ENCODE data around the gene NBPF20.
"Not testable (repeated sequence)": the region's sequence is repeated elsewhere in the genome, so short reads cannot be mapped to it uniquely, and the experiment has no call there.

NBPF20 gene

GRCh38 chr1:145425436-145426029, at the start of gene NBPF20:
Gene NBPF20 (minus strand): TSS chr1:145425603. CDS start chr1:145405272, 20,331 bp downstream.
- Histone ChIP-seq H3K36me3 (ENCODE audit: control insufficient read depth, insufficient read depth, low read length) (no peaks in the 10 kb centered on the region), H3K4me1 (ENCODE audit: control insufficient read depth, insufficient read depth, low read length) (no peaks in the 10 kb centered on the region), H3K27me3 (ENCODE audit: control insufficient read depth, insufficient read depth, low read length) (peaks cover 59% of the 10 kb centered on the region), H3K9me3 (ENCODE audit: control insufficient read depth, insufficient read depth, low read length) (no peaks in the 10 kb centered on the region), H3K4me3 (ENCODE audit: low read depth, low read length) (peak within 1 kb of the TSS; percentile 65), H3K9ac (ENCODE audit: low read depth, low read length) (no peak within 1 kb of the TSS)

DNA sequence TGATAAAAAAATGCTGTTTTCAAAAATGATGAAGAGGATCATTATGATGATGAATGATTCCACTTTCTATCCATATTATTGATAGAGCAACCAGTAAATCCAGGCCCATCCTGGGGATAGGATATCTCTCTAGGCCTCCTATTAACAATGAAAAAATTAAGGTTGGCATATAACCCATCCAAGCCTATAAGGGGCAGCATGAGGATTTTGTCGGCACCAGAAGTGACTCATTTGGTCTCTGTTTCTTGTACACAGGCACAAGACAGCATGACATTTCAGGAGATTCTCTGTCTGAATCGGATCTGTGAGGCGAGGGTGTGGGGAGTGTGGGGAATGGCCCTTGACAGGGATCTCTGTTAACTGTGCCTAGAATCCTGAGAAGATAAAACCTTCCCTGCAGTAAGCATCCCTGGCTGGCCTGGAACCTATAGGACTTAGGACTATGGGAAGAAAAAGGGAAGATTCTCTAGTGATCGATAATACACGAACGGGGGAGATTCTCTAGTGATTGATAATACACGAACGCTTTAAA, 49.5 kb upstream of the NBPF20 start:
- H3K27me3 ChIP-seq (ENCODE audit: control insufficient read depth, insufficient read depth, low read length); H3K9me3 ChIP-seq (ENCODE audit: control insufficient read depth, insufficient read depth, low read length); H3K4me3 ChIP-seq (ENCODE audit: low read depth, low read length); H3K36me3 ChIP-seq (ENCODE audit: control insufficient read depth, insufficient read depth, low read length); H3K9ac ChIP-seq (ENCODE audit: low read depth, low read length); H3K4me1 ChIP-seq (ENCODE audit: control insufficient read depth, insufficient read depth, low read length): not testable (repeated sequence)

DNA sequence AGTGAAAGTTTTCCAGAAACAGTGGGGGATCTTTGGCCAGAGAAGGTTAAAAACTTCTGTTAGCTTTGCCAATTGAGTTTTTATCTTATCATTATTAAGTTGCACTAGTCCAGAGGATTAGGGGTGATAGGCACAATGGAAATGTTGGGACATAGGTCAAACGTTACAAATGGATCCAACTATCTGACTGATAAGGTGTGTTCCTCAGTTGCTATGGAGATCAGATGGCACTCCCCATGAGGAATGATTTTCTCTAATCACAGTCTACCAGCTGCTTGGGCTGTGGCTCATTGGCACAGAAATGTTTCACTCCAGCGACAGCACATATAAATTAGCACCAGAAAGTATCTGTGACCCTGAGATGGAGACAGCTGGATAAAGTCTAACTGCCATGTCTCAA, 47.3 kb upstream of the NBPF20 start:
- not testable (repeated sequence) for H3K4me3 ChIP-seq (ENCODE audit: low read depth, low read length); H3K27me3 ChIP-seq (ENCODE audit: control insufficient read depth, insufficient read depth, low read length); H3K36me3 ChIP-seq (ENCODE audit: control insufficient read depth, insufficient read depth, low read length); H3K9ac ChIP-seq (ENCODE audit: low read depth, low read length); H3K4me1 ChIP-seq (ENCODE audit: control insufficient read depth, insufficient read depth, low read length); H3K9me3 ChIP-seq (ENCODE audit: control insufficient read depth, insufficient read depth, low read length)

DNA sequence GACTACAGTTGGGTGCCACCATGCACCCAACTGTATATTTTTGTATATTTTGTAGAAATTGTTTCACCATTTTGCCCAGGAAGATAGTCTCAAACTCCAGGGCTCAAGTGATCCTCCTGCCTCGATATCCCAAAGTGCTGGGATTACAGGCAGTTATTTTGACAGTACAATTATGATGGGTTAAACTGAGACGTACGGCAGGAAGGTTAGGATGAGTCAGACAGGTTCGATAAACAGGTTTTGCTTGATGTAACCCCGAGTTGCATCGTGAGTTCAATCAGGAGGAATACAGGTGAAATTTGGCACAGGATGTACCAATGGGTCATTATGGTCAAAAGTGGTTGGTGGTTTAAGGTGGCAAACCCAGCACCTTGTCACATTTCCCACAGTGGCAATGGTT, 46.0 kb upstream of the NBPF20 start:
- H3K27me3 ChIP-seq (ENCODE audit: control insufficient read depth, insufficient read depth, low read length); H3K4me3 ChIP-seq (ENCODE audit: low read depth, low read length); H3K9me3 ChIP-seq (ENCODE audit: control insufficient read depth, insufficient read depth, low read length); H3K36me3 ChIP-seq (ENCODE audit: control insufficient read depth, insufficient read depth, low read length); H3K4me1 ChIP-seq (ENCODE audit: control insufficient read depth, insufficient read depth, low read length); H3K9ac ChIP-seq (ENCODE audit: low read depth, low read length): not testable (repeated sequence)

GRCh38 chr1:145465405-145466144, 40.2 kb upstream of the NBPF20 start:
- H3K9me3 ChIP-seq (ENCODE audit: control insufficient read depth, insufficient read depth, low read length); H3K9ac ChIP-seq (ENCODE audit: low read depth, low read length); H3K36me3 ChIP-seq (ENCODE audit: control insufficient read depth, insufficient read depth, low read length); H3K4me1 ChIP-seq (ENCODE audit: control insufficient read depth, insufficient read depth, low read length); H3K4me3 ChIP-seq (ENCODE audit: low read depth, low read length): not testable (repeated sequence)
- H3K27me3 ChIP-seq (ENCODE audit: control insufficient read depth, insufficient read depth, low read length): peaks cover 14% of the 10 kb centered on the region

DNA sequence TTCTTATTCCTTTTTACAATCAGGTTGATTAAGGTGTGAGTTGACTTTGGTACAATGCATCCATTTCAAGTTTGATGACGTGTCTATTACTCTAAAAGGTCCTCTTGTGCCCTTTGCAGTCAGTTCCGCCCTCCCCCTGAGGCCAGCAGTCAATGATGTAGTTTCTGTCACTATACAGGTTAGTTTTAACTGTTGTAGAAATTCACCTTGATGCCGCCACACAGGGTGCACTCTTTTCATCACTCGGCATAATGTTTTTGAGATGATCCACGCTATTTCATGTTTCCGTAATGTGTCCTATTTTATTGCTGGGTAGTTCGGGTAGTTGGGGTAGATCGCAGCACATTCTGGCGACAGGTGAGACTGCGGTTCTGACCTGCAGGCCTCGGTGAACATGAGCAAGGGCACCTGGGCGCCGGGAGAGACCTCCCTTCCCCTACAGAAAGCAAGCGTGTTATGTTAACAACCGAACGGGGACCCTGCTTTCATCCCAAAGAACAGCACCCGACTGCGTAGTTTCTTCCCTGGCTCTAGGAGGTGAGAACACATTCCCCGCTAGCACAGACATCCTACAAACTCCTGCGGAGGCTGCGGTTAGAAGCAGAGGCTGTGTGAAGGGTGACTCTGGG, 39.4 kb upstream of the NBPF20 start:
- H3K4me3 ChIP-seq (ENCODE audit: low read depth, low read length); H3K4me1 ChIP-seq (ENCODE audit: control insufficient read depth, insufficient read depth, low read length); H3K9ac ChIP-seq (ENCODE audit: low read depth, low read length); H3K9me3 ChIP-seq (ENCODE audit: control insufficient read depth, insufficient read depth, low read length); H3K36me3 ChIP-seq (ENCODE audit: control insufficient read depth, insufficient read depth, low read length): not testable (repeated sequence)
- H3K27me3 ChIP-seq (ENCODE audit: control insufficient read depth, insufficient read depth, low read length): peaks cover 15% of the 10 kb centered on the region

GRCh38 chr1:145464017-145464416, 38.6 kb upstream of the NBPF20 start:
- not testable (repeated sequence) for H3K4me1 ChIP-seq (ENCODE audit: control insufficient read depth, insufficient read depth, low read length); H3K9me3 ChIP-seq (ENCODE audit: control insufficient read depth, insufficient read depth, low read length); H3K4me3 ChIP-seq (ENCODE audit: low read depth, low read length); H3K9ac ChIP-seq (ENCODE audit: low read depth, low read length); H3K36me3 ChIP-seq (ENCODE audit: control insufficient read depth, insufficient read depth, low read length)
- peaks cover 15% of the 10 kb centered on the region for H3K27me3 ChIP-seq (ENCODE audit: control insufficient read depth, insufficient read depth, low read length)

DNA sequence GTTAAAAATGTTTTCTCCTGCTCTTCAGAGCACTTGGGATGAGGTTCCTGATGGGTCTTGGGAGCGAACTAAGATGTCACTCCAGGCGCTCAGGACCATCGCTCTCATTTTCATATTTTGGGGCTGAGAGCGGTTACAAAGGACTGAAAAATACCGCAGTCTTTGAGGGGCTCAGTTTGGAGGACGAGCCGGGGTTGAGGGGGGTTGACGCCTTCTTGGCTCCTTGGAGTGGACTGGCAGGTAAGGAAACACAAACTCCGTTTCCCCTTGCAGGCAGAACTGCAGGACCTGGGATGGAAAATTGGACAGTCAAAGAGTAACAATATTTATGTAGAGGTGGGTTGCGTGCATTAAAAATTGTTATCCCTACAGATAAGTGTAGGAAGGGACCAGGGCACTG, 35.3 kb upstream of the NBPF20 start:
- not testable (repeated sequence) for H3K4me1 ChIP-seq (ENCODE audit: control insufficient read depth, insufficient read depth, low read length); H3K9me3 ChIP-seq (ENCODE audit: control insufficient read depth, insufficient read depth, low read length); H3K4me3 ChIP-seq (ENCODE audit: low read depth, low read length); H3K9ac ChIP-seq (ENCODE audit: low read depth, low read length); H3K36me3 ChIP-seq (ENCODE audit: control insufficient read depth, insufficient read depth, low read length)
- peaks cover 16% of the 10 kb centered on the region for H3K27me3 ChIP-seq (ENCODE audit: control insufficient read depth, insufficient read depth, low read length)

DNA sequence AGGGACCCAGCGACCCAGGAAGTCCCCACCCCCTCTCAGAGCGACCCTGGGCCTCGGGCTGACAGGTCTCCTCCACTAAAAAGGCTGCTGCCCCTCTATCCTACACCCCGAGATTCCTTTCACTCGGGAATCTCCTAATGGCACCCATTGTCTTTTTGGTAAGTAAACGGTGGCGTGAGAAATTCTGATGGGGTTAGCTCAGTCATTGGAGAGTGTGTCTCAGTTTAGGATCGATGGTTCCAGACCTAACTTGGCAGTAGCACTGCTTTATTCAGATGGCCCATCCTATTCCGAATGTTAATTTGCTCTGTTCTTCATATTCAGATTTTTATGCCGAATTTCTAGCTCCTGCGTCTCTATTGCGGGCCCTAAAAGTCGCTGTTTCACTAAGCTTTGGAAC, 34.6 kb upstream of the NBPF20 start:
- H3K4me1 ChIP-seq (ENCODE audit: control insufficient read depth, insufficient read depth, low read length); H3K36me3 ChIP-seq (ENCODE audit: control insufficient read depth, insufficient read depth, low read length); H3K9me3 ChIP-seq (ENCODE audit: control insufficient read depth, insufficient read depth, low read length); H3K9ac ChIP-seq (ENCODE audit: low read depth, low read length): not testable (repeated sequence)
- H3K4me3 ChIP-seq (ENCODE audit: low read depth, low read length): peak overlapping the region; percentile 39
- H3K27me3 ChIP-seq (ENCODE audit: control insufficient read depth, insufficient read depth, low read length): peaks cover 20% of the 10 kb centered on the region

- H3K36me3 ChIP-seq (ENCODE audit: control insufficient read depth, insufficient read depth, low read length); H3K9ac ChIP-seq (ENCODE audit: low read depth, low read length); H3K9me3 ChIP-seq (ENCODE audit: control insufficient read depth, insufficient read depth, low read length); H3K4me1 ChIP-seq (ENCODE audit: control insufficient read depth, insufficient read depth, low read length); H3K4me3 ChIP-seq (ENCODE audit: low read depth, low read length): not testable (repeated sequence)
- peaks cover 23% of the 10 kb centered on the region for H3K27me3 ChIP-seq (ENCODE audit: control insufficient read depth, insufficient read depth, low read length)
Observed at GRCh38 chr1:145459591-145459990, 34.2 kb upstream of the NBPF20 start.

DNA sequence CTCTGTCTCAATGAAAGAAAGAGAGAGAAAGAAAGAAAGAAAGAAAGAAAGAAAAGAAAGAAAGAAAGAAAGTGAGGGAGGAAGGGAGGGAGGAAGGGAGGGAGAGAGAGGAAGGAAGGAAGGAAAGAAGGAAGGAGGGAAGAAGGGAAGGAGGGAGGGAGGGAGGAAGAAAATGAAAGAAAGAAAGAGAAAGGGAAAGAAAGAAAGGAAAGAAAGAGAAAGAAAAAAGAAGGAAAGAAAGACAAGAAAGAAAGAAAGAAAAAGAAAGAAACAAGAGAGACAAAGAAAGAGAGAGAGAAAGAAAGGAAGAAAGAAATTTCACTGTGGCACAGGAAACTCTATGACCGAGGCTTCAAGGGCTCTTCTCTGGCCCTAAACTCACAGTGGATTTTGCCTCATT, 33.7 kb upstream of the NBPF20 start:
- H3K4me1 ChIP-seq (ENCODE audit: control insufficient read depth, insufficient read depth, low read length); H3K9me3 ChIP-seq (ENCODE audit: control insufficient read depth, insufficient read depth, low read length); H3K36me3 ChIP-seq (ENCODE audit: control insufficient read depth, insufficient read depth, low read length); H3K9ac ChIP-seq (ENCODE audit: low read depth, low read length): not testable (repeated sequence)
- peak overlapping the region; percentile 18 for H3K4me3 ChIP-seq (ENCODE audit: low read depth, low read length)
- H3K27me3 ChIP-seq (ENCODE audit: control insufficient read depth, insufficient read depth, low read length): peaks cover 25% of the 10 kb centered on the region

- H3K9me3 ChIP-seq (ENCODE audit: control insufficient read depth, insufficient read depth, low read length); H3K4me1 ChIP-seq (ENCODE audit: control insufficient read depth, insufficient read depth, low read length); H3K4me3 ChIP-seq (ENCODE audit: low read depth, low read length); H3K9ac ChIP-seq (ENCODE audit: low read depth, low read length); H3K36me3 ChIP-seq (ENCODE audit: control insufficient read depth, insufficient read depth, low read length): not testable (repeated sequence)
- peaks cover 21% of the 10 kb centered on the region for H3K27me3 ChIP-seq (ENCODE audit: control insufficient read depth, insufficient read depth, low read length)
Observed at GRCh38 chr1:145454824-145455177, 29.4 kb upstream of the NBPF20 start.

Data from iPS-15b (cell line).